ENCODE results near the gene VAMP3.

GRCh38 chr1:7824701-7825100 is 53.6 kb downstream of the VAMP3 start:
- no peak for TF ChIP-seq CTCF (IDR thresholded peaks at IDR 0.05; ENCODE audit: poor library complexity, severe bottlenecking)
- TF ChIP-seq EZH2 (IDR thresholded peaks at IDR 0.05; ENCODE audit: borderline replicate concordance, insufficient read depth, low read length, poor library complexity, severe bottlenecking) = no peak
- TF ChIP-seq POLR2AphosphoS5 (IDR thresholded peaks at IDR 0.05) = no peak

Data from neural cell (in vitro differentiated cells).